Stomach (tissue), 4 donors: ENCODE results near the gene PPP1R9A.

Experiments used
- CTCF ChIP-seq, 7 experiments: fragments of 450-650 bp in 4 of 7; fragments of 200-600 bp in 3 of 7; sonication (generic) in 3 of 7; IDR thresholded peaks; one replicate each; pipeline ENCODE4 v1.5.1; 2016 to 2019; ENCODE audit warnings: antibody characterized with exemption in 7 of 7, control low read depth in 2 of 7, mild to moderate bottlenecking in 1 of 7
- EP300 ChIP-seq: sonication (generic); formaldehyde crosslinking; IDR thresholded peaks from one replicate; pipeline ENCODE4 v1.6.1; 2017; ENCODE audit warnings: antibody characterized with exemption
- POLR2A ChIP-seq, 4 donors: fragments of 450-650 bp; IDR thresholded peaks; one replicate each; pipeline ENCODE4 v1.6.1; 2016; ENCODE audit warnings: antibody characterized with exemption in 4 of 4, control low read depth in 2 of 4, mild to moderate bottlenecking in 1 of 4, moderate library complexity in 1 of 4
- POLR2AphosphoS5 ChIP-seq, 3 donors: sonication (generic); formaldehyde crosslinking; IDR thresholded peaks; one replicate each; pipeline ENCODE4 v1.6.1; 2016; ENCODE audit warnings: antibody characterized with exemption in 3 of 3

GRCh38 chr7:95105627-95106026, 198.2 kb downstream of the PPP1R9A start:
- no peak for TF ChIP-seq POLR2A (IDR thresholded peaks at IDR 0.05)
- no peak for TF ChIP-seq CTCF (IDR thresholded peaks at IDR 0.05)
- TF ChIP-seq POLR2AphosphoS5 (IDR thresholded peaks at IDR 0.05) = no peak
- TF ChIP-seq EP300 = no peak
